Fibroblast of skin of back (primary cell): ENCODE results near the gene AMOT.

ENCODE experiments used
- DNase-seq: peaks from one replicate; pipeline ENCODE4 v3.0.0-alpha.2; 2013

AMOT gene

GRCh38 chrX:112837531-112837930, 3.1 kb downstream of the AMOT start:
- DNase-seq = no peak

GRCh38 chrX:112835019-112835418, 5.6 kb downstream of the AMOT start:
- DNase-seq = no peak

GRCh38 chrX:112834031-112834845, 6.4 kb downstream of the AMOT start:
- DNase-seq = peak; percentile 84

- DNase-seq = no peak
Observed at GRCh38 chrX:112832481-112833095, 8.0 kb downstream of the AMOT start.

GRCh38 chrX:112830540-112830939, 10.1 kb downstream of the AMOT start:
- no peak for DNase-seq

- DNase-seq = no peak
Observed at GRCh38 chrX:112827292-112827903, 13.2 kb downstream of the AMOT start.

- DNase-seq = peak; percentile 24
Observed at GRCh38 chrX:112826023-112826422, 14.6 kb downstream of the AMOT start.

- no peak for DNase-seq
Observed at GRCh38 chrX:112822892-112823291, 17.7 kb downstream of the AMOT start.

GRCh38 chrX:112820364-112821268, 20.0 kb downstream of the AMOT start:
- no peak for DNase-seq

GRCh38 chrX:112819813-112820212, 20.8 kb downstream of the AMOT start:
- DNase-seq = no peak

GRCh38 chrX:112819008-112819640, 21.5 kb downstream of the AMOT start:
- peak; percentile 39 for DNase-seq

- no peak for DNase-seq
Observed at GRCh38 chrX:112818114-112819007, 22.3 kb downstream of the AMOT start.

- no peak for DNase-seq
Observed at GRCh38 chrX:112816908-112817307, 23.7 kb downstream of the AMOT start.

GRCh38 chrX:112814496-112814895, 26.1 kb downstream of the AMOT start:
- no peak for DNase-seq

- DNase-seq = no peak
Observed at GRCh38 chrX:112812741-112813140, 27.9 kb downstream of the AMOT start.

GRCh38 chrX:112808651-112809195, 31.9 kb downstream of the AMOT start:
- no peak for DNase-seq

GRCh38 chrX:112808007-112808406, 32.6 kb downstream of the AMOT start:
- no peak for DNase-seq

GRCh38 chrX:112803060-112803459, 37.6 kb downstream of the AMOT start:
- no peak for DNase-seq

- DNase-seq = no peak
Observed at GRCh38 chrX:112802541-112802940, 38.1 kb downstream of the AMOT start.

- DNase-seq = no peak
Observed at GRCh38 chrX:112800971-112801775, 39.5 kb downstream of the AMOT start.
